Measurements from ENCODE around the gene DYNC2H1.
A peak's percentile ranks its signal among the peaks of the same experiment; 100 is the strongest.

DYNC2H1 gene

GRCh38 chr11:103471546-103471945, 362.3 kb downstream of the DYNC2H1 start:
- TF ChIP-seq, protein P1, sequence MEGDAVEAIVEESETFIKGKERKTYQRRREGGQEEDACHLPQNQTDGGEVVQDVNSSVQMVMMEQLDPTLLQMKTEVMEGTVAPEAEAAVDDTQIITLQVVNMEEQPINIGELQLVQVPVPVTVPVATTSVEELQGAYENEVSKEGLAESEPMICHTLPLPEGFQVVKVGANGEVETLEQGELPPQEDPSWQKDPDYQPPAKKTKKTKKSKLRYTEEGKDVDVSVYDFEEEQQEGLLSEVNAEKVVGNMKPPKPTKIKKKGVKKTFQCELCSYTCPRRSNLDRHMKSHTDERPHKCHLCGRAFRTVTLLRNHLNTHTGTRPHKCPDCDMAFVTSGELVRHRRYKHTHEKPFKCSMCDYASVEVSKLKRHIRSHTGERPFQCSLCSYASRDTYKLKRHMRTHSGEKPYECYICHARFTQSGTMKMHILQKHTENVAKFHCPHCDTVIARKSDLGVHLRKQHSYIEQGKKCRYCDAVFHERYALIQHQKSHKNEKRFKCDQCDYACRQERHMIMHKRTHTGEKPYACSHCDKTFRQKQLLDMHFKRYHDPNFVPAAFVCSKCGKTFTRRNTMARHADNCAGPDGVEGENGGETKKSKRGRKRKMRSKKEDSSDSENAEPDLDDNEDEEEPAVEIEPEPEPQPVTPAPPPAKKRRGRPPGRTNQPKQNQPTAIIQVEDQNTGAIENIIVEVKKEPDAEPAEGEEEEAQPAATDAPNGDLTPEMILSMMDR (conservative IDR thresholded peaks at IDR 0.05; ENCODE audit: low read length) = no peak
- no peak overlapping the region for H3K4me3 ChIP-seq (ENCODE audit: low read length)
- DNase-seq (ENCODE audit: low read depth) = no peak

DNA sequence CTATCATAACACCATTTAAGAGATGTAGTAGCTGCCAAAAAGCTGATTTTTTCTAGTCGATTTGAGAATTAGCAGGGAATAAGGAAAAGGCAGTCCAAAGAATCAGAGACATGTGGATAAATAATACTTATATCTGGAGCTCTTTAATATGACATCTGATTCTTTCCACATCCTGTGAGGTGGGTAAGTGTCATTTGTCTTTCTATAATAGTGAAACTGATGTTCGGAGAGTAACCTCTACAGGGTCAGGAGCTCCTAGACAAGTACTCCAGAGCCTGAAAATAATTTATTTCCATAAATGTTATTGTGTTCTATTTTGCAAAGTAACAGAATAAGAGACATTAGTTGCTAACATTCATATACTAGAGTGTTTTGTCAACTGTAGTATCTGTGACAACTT, 367.6 kb downstream of the DYNC2H1 start:
- TF ChIP-seq, protein P1 (conservative IDR thresholded peaks at IDR 0.05; ENCODE audit: low read length) = no peak
- no peak for DNase-seq (ENCODE audit: low read depth)
- no peak overlapping the region for H3K4me3 ChIP-seq (ENCODE audit: low read length)

GRCh38 chr11:103480421-103480820, 371.2 kb downstream of the DYNC2H1 start:
- DNase-seq (ENCODE audit: low read depth) = no peak
- TF ChIP-seq, protein P1 (conservative IDR thresholded peaks at IDR 0.05; ENCODE audit: low read length) = no peak

DNA sequence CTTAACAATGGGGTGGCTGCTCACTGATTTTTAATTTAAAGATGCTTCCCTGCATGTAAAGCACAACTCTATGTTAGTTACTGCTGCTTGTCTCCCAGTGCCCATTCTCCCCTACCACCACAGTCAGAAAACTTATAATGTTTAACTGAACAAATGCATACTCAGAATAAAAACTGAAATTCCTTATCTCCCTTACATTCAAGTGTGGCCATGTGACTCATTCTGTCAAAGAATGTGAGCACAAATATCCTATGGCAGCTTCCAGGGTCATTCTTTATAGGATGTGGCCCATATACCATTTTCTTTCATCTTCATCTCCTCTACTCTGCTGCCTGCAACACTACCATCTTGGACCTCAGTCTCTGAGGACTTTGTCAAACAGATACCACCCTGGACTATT, 374.8 kb downstream of the DYNC2H1 start:
- TF ChIP-seq, protein P1 (conservative IDR thresholded peaks at IDR 0.05; ENCODE audit: low read length) = no peak
- H3K4me3 ChIP-seq (ENCODE audit: low read length) = no peak overlapping the region
- no peak for DNase-seq (ENCODE audit: low read depth)

More at GRCh38 chr11:103480421-103480820, 371.2 kb downstream of the DYNC2H1 start:
- no peak overlapping the region for H3K4me3 ChIP-seq (ENCODE audit: low read length)

GRCh38 chr11:103484545-103484944, 375.3 kb downstream of the DYNC2H1 start:
- TF ChIP-seq, protein P1 (conservative IDR thresholded peaks at IDR 0.05; ENCODE audit: low read length) = no peak
- H3K4me3 ChIP-seq (ENCODE audit: low read length) = no peak overlapping the region
- no peak for DNase-seq (ENCODE audit: low read depth)

GRCh38 chr11:103486604-103487003, 377.4 kb downstream of the DYNC2H1 start:
- no peak overlapping the region for H3K4me3 ChIP-seq (ENCODE audit: low read length)
- TF ChIP-seq, protein P1 (conservative IDR thresholded peaks at IDR 0.05; ENCODE audit: low read length) = no peak
- peak; percentile 20 for DNase-seq (ENCODE audit: low read depth)

GRCh38 chr11:103487113-103487512, 377.9 kb downstream of the DYNC2H1 start:
- TF ChIP-seq, protein P1 (conservative IDR thresholded peaks at IDR 0.05; ENCODE audit: low read length) = no peak
- DNase-seq (ENCODE audit: low read depth) = no peak

More at GRCh38 chr11:103487113-103487512, 377.9 kb downstream of the DYNC2H1 start:
- no peak overlapping the region for H3K4me3 ChIP-seq (ENCODE audit: low read length)

Data from AG10803 (cell line).